ENCODE results near the gene FAM53A. TPM values are rescaled to one million over a fixed set of nuclear protein-coding genes. Genes with fewer than 3 reads are reported as not detected.

FAM53A gene
- total and polyA plus RNA-seq, 2 experiments from 2014 or later, result 7.1 to 11.8 TPM

DNA sequence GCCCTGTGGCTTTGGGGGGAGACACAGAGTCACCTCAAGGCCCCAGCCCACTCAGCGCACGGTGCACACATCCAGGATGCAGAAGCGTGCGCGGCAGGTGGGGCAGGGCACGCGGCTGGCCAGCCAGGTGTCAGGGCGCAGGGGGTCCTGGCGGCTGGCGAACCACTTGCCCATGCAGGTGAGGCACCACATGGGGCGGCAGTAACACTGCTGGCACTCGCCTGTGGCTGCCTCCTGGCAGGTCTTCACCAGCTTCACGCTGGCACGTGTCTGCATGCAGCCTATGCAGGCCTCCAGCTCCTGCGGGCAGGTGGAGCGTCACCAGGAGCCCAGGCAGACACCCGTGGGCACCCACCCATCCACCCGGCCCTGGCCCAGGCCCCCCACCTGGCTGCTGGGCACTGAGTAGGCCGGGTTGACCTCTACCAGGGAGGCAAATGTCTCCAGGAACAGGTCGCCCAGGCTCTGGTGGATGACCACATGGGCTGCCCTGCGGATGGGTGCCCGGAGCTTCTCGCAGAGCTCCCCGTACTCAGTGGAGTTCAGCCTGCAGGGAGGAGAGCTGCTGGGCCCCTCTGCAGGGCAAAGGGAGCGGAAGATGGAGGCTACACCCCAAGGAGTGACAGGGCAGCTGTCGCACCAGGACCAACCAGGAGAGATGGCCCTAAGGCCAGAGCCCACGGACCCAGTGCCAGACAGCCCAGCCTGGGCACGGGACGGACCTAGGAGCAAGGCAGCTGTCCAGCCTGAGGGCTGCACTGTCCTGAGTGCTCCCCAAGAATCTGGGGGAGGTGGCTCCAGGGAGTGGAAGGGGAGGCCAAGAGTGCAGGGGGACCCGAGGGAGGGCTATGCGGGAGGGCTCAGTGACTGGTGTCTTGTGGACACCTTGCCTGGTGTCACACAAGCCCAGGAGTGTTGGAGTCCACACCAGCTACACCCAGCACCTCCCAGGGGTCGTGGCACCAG is 33.3 kb upstream of the FAM53A start:
- peaks cover 4% of the 10 kb centered on the region for H3K36me3 ChIP-seq
- no peak for DNase-seq (ENCODE audit: low read depth in 1 of 2, low spot score in 1 of 2)
- no peak overlapping the region for H3K27ac ChIP-seq
- peaks cover 11% of the 10 kb centered on the region for H3K4me1 ChIP-seq (ENCODE audit: low read depth)
- TF ChIP-seq, protein P1, sequence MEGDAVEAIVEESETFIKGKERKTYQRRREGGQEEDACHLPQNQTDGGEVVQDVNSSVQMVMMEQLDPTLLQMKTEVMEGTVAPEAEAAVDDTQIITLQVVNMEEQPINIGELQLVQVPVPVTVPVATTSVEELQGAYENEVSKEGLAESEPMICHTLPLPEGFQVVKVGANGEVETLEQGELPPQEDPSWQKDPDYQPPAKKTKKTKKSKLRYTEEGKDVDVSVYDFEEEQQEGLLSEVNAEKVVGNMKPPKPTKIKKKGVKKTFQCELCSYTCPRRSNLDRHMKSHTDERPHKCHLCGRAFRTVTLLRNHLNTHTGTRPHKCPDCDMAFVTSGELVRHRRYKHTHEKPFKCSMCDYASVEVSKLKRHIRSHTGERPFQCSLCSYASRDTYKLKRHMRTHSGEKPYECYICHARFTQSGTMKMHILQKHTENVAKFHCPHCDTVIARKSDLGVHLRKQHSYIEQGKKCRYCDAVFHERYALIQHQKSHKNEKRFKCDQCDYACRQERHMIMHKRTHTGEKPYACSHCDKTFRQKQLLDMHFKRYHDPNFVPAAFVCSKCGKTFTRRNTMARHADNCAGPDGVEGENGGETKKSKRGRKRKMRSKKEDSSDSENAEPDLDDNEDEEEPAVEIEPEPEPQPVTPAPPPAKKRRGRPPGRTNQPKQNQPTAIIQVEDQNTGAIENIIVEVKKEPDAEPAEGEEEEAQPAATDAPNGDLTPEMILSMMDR (IDR thresholded peaks at IDR 0.05; ENCODE audit: low read depth, low read length), result no peak
- no peaks in the 10 kb centered on the region for H3K9me3 ChIP-seq (ENCODE audit: low read depth)
- no peaks in the 10 kb centered on the region for H3K27me3 ChIP-seq
- H3K4me3 ChIP-seq, result no peak overlapping the region

DNA sequence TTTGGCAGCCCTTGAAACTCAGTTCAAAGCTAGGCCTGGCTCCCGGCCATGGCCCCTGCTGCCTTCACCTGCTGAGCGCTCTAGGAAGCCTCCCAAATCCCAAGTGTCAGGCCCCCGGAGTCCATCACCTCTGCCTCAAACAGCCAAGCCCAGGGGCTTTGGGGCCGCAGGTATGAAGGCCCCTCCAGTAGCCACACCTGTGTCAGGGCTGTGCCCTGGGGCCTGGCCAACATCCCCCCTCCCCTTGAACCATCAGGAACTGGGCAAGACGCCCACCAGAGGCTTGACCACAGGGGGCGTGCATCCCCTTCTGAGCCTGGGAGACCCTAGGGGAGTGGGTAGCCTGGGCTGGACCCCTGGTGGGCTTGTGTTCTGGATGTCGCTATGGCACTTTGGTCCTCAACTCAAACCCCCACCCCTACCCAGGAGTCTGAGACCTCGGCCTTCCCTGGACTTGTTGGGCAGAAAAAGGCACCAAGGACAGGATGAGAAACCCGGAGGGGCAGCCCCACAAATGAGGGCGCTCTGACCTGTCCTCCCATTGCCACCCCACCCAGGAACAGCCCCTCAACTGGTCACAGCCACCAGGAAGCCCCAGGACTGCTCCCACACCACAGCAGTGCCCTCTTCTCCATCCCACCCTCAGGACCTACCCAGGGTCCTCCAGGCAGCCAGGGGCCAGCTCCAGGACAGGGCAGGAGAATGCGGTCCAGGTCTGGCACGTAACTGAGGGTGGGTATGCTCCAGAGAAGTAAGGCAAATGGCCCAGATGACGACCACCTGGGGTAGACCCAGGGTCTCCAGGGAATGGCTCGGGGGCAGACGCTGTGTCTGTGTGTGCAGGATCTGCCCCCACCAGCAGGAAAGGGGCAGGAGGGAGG is 32.2 kb upstream of the FAM53A start:
- H3K4me1 ChIP-seq (ENCODE audit: low read depth), result peaks cover 11% of the 10 kb centered on the region
- peaks cover 4% of the 10 kb centered on the region for H3K36me3 ChIP-seq
- H3K27me3 ChIP-seq, result no peaks in the 10 kb centered on the region
- TF ChIP-seq, protein P1 (IDR thresholded peaks at IDR 0.05; ENCODE audit: low read depth, low read length), result no peak
- H3K9me3 ChIP-seq (ENCODE audit: low read depth), result no peaks in the 10 kb centered on the region
- H3K4me3 ChIP-seq, result no peak overlapping the region
- no peak for DNase-seq (ENCODE audit: low read depth in 1 of 2, low spot score in 1 of 2)
- H3K27ac ChIP-seq, result no peak overlapping the region

DNA sequence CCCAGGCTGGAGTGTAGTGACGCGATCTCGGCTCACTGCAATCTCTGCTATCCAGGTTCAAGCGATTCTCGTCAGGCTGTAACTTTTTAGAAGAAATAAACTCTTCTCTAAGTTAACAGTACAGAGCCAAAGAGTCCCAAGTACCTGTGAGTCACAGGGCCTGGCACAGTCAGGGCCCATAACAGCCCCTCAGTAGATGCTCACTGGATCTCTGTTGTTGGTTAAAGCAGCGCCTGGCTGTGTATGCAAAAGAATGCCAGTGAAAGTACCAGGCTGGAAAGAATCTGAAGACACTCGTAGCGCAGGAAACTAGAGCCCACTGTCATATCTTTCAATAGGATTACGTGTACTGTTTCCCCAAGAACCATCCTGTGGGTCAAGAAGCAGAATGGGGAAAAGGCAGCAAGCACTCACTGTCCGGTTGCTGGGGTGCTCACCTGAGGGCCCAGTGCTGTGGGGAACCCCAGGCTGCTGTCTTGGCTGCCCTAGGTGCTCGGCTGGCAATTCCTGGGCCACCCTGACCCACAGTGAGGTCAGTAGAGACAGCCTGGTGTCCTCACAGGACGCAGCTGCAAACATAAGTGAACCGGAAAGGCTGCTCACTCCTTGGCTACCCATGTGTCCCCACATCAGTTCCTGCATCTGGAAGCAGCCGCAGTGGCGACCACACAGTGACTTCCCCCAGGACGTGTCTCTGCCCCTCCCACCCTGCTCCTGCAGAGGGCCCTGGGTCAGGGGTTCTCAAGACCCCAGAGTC is 31.1 kb upstream of the FAM53A start:
- Histone ChIP-seq H3K4me1 (ENCODE audit: low read depth) (peaks cover 15% of the 10 kb centered on the region), H3K9me3 (ENCODE audit: low read depth) (no peaks in the 10 kb centered on the region), H3K36me3 (peaks cover 4% of the 10 kb centered on the region), H3K4me3 (no peak overlapping the region), H3K27me3 (no peaks in the 10 kb centered on the region), H3K27ac (no peak overlapping the region)
- DNase-seq (ENCODE audit: low read depth in 1 of 2, low spot score in 1 of 2), result no peak
- TF ChIP-seq, protein P1 (IDR thresholded peaks at IDR 0.05; ENCODE audit: low read depth, low read length), result no peak

DNA sequence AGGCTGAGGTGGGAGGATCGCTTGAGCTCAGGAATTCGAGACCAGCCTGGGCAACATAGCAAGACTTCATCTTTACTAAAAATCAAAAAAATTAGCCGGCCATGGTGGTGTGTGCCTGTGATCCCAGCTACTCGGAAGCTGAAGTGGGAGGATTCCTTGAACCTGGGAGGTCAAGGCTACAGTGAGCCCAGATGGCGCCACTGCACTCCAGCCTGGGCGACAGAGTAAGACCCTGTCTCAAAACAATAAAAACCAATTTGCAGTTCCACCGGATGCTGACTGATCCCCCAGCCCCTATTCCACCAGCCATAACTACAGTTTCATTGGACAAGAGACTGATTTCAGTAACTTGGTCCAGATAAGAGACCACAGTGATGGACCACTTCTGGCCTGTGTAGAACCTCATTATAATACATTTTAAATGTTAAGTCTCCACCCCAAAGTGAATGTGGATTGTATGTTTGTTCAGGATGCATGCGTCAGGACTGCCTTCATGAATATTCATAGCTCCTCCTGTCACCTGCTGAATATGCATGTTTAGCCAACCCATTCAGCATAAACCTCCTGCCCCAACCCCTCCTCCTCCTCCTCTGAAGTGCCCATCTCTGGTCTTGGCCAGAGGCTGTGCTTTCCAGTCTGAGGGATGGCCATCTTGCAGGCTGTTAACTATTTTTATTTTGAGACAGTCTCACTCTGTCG is 30.3 kb upstream of the FAM53A start:
- no peaks in the 10 kb centered on the region for H3K9me3 ChIP-seq (ENCODE audit: low read depth)
- no peaks in the 10 kb centered on the region for H3K27me3 ChIP-seq
- peaks cover 14% of the 10 kb centered on the region for H3K4me1 ChIP-seq (ENCODE audit: low read depth)
- H3K4me3 ChIP-seq, result no peak overlapping the region
- TF ChIP-seq, protein P1 (IDR thresholded peaks at IDR 0.05; ENCODE audit: low read depth, low read length), result no peak
- H3K36me3 ChIP-seq, result peaks cover 4% of the 10 kb centered on the region
- no peak for DNase-seq (ENCODE audit: low read depth in 1 of 2, low spot score in 1 of 2)
- no peak overlapping the region for H3K27ac ChIP-seq
